ENCODE data around the gene ZIC1.

Gene ZIC1

DNA sequence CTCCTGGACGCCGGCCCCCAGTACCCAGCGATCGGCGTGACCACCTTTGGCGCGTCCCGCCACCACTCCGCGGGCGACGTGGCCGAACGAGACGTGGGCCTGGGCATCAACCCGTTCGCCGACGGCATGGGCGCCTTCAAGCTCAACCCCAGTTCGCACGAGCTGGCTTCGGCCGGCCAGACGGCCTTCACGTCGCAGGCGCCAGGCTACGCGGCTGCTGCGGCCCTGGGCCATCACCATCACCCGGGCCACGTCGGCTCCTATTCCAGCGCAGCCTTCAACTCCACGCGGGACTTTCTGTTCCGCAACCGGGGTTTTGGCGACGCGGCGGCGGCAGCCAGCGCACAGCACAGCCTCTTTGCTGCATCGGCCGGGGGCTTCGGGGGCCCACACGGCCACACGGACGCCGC is 956 bp downstream of the ZIC1 start:
- no peak for DNase-seq (ENCODE audit: low spot score)

DNA sequence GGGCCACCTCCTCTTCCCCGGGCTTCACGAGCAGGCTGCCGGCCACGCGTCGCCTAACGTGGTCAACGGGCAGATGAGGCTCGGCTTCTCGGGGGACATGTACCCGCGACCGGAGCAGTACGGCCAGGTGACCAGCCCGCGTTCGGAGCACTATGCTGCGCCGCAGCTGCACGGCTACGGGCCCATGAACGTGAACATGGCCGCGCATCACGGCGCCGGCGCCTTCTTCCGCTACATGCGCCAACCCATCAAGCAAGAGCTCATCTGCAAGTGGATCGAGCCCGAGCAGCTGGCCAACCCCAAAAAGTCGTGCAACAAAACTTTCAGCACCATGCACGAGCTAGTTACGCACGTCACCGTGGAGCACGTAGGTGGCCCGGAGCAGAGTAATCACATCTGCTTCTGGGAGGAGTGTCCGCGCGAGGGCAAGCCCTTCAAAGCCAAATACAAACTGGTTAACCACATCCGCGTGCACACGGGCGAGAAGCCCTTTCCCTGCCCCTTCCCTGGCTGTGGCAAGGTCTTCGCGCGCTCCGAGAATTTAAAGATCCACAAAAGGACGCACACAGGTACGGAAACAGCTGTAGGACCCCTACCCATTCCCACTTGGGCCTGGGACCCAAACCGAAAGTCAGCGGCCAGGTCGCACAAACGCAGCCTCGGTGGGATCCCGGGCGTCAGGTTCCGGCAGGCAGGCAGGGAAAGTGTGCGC is 1.5 kb downstream of the ZIC1 start:
- no peak for DNase-seq (ENCODE audit: low spot score)

DNA sequence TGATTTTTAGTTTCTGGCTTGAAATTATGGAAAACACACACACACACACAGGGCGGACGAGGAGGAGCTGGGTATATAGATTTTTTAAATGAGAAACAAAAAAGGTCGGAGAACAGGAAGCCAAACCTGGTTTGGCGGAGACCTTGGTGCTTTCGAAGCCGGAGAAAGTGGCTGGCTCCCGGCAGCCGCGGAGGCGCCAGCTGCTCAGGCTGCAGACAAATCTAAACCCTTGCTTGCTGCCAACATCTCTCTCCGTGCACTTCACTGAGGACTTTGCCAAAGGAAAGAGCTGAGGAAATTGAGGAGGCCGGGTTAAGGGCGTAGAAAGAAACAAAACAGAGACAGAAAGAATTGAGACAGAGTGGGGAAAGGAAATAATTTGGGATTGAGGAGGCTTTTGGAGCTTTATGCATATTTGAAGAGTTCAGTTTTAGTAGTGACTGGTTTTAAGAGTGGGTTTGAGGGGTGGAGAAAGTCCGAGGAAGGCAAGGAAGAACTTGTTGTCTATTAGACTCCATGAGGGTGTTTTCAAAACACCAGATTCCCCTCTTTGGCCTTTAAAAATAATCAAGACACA is 2.2 kb downstream of the ZIC1 start:
- no peak for DNase-seq (ENCODE audit: low spot score)

DNA sequence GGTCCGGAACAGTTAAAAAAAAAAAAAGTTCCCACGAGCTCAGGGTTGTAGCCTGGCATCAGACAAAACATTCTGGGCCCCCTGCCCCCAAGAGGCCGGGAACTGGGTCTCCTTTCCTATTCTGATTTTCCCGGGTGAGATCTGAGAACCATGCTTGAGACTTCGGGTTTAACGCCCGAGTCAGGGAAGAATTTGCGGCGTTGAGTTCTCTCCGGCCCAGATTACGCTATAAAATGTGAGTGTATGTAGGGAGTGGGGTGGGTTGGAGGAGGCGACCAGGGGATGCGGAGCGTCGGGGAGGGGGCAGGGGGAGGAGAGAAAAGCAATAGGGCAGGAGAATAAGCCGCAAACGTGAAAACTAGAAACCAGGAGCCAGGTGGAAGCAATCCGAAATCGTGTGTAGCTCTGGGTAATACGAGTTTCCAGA is 2.7 kb downstream of the ZIC1 start:
- no peak for DNase-seq (ENCODE audit: low spot score)

DNA sequence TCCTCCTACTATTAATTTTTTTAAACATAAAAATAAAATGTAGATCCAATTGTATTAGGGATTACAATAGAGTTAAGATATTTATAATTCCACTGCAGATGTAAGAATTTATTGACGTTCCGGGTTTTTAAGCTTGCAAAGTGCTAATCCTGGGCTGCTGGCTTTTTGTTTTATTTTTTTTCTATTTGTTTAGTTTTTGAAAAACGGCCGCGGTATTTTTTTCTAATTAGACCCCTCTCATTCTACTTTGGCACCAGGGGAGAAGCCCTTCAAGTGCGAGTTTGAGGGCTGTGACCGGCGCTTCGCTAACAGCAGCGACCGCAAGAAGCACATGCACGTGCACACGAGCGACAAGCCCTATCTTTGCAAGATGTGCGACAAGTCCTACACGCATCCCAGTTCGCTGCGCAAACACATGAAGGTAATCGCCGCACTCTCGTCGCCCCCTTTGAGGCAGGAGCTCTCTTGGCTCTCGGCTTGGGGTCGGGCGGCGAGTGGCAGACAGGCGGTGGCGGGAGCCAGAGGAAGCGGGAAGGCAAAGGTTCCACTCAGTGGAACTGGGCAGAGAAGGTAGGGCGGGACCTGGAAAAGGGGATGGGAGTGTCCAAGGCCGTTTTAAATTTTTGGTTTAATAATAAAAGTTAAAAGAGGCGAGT is 3.2 kb downstream of the ZIC1 start:
- DNase-seq (ENCODE audit: low spot score), result no peak

- no peak for DNase-seq (ENCODE audit: low spot score)
Measured at GRCh38 chr3:147412917-147413685, 3.9 kb downstream of the ZIC1 start.

DNA sequence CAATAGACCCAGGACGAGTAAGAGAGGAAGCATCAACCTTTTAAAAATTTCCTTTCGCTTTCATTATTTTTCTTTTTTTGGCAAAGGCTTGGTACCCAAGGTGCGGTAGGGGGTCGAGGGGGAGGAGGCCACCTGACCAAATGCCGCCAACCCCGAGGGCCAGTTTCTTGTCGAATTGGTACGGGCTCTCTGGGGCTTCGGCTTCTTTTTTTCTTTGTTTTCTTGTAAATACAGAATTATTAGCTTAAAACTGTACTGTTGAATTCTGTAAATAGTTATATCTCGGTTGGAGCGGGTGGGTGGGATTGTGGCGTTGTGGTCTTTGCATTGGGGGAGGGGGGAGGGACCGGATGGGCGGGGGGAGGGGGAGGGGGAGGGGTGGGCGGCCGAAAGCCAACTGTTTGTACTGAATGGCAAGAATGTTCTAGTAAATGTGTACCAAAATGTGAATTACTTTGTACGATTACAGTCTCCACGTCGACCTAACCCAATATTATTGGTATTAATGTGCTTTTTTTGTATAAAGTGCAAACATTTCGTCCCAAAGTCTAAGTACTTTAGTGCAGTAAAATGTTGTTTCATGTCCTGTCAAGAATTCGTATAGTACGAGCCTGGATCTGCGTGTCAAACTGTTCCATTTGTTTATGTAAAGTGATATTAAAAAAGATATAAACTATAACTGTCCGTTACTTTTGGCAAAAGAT is 4.7 kb downstream of the ZIC1 start:
- no peak for DNase-seq (ENCODE audit: low spot score)

GRCh38 chr3:147414390-147415138 is 5.4 kb downstream of the ZIC1 start:
- DNase-seq (ENCODE audit: low spot score), result no peak

GRCh38 chr3:147415286-147415685 is 6.1 kb downstream of the ZIC1 start:
- no peak for DNase-seq (ENCODE audit: low spot score)

- DNase-seq (ENCODE audit: low spot score), result no peak
Measured at GRCh38 chr3:147415874-147416273, 6.7 kb downstream of the ZIC1 start.

- no peak for DNase-seq (ENCODE audit: low spot score)
Measured at GRCh38 chr3:147416931-147417330, 7.8 kb downstream of the ZIC1 start.

DNA sequence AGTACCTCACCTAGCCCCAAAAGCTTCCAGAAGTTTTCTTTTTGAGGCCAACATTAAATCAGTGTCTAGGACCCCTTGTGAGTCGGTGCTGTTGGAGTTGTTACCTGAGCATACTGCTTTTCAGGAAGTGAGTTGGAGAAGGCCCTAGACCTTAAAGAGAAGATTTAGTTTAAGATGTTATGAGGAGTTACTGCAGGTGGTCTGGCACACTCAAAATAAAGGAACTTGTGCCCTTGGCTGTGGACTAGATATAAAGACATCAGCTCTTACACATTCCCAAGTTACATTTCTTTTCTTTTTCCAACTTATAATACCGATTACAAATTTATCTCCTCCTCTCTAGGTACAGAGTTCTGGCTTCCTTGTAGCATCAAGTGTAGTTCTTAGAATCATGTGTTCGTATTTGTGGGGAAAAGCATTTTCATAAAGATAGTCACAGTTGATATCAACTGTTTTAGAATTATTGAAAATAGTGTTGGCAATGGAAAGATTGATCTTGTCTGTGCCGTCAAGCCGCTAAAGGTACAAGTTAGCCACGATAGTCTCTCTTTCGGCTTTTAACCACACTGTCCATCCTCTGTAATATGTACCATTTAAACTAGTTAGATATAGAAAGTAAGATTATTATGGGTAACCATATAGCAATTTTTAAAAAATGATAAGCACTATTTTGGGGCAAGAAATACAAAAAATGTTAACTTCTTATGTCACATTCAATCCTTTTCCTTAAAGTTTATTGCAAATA is 8.6 kb downstream of the ZIC1 start:
- DNase-seq (ENCODE audit: low spot score), result no peak

- DNase-seq (ENCODE audit: low spot score), result no peak
Measured at GRCh38 chr3:147418371-147418781, 9.2 kb downstream of the ZIC1 start.

DNA sequence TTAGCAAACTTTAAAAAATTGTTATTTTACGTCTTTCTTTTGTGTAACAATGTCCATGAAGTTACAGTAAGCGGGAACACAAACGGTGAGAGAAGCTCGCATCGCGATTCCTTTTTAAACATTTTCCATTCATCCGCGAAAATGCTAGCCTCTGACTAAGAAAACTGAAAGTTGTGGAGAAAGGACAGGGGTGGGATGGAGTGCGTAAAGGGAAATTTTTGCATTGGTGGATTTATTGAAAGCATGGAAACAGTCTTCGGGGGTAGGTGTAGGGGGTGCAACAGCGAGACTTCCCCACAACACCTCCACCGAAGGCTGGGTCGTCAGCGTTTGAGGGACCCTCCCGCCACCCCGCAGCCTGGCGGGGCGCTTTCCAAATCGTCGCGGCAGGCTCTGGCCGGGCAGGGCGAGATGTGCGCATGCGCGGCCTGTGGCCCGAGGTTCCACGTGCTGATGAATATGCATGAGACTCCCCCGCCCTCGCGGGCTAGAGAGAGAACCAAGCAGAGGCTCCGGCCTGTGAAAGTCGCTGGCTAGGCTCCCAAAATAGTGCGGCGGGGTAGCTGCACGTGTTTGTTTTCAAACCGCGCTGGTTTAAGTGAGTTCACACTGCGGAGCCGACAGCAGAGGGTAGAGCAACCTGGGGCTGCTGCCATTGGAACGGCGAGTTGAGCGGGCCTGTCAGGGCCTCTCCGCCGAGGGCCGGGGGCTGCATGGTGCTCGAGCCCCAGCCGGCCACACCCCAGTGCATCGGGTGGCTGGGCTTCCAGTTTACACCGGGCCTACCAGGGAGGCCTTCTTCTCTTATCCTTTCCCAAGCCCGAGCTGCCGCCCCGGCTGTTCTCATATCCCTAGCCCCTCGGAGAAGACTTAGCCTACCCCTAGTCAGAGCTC is 9.9 kb downstream of the ZIC1 start:
- no peak for DNase-seq (ENCODE audit: low spot score)

GRCh38 chr3:147419781-147420224 is 10.6 kb downstream of the ZIC1 start:
- no peak for DNase-seq (ENCODE audit: low spot score)

- DNase-seq (ENCODE audit: low spot score), result no peak
Measured at GRCh38 chr3:147420353-147421183, 11.4 kb downstream of the ZIC1 start.

DNA sequence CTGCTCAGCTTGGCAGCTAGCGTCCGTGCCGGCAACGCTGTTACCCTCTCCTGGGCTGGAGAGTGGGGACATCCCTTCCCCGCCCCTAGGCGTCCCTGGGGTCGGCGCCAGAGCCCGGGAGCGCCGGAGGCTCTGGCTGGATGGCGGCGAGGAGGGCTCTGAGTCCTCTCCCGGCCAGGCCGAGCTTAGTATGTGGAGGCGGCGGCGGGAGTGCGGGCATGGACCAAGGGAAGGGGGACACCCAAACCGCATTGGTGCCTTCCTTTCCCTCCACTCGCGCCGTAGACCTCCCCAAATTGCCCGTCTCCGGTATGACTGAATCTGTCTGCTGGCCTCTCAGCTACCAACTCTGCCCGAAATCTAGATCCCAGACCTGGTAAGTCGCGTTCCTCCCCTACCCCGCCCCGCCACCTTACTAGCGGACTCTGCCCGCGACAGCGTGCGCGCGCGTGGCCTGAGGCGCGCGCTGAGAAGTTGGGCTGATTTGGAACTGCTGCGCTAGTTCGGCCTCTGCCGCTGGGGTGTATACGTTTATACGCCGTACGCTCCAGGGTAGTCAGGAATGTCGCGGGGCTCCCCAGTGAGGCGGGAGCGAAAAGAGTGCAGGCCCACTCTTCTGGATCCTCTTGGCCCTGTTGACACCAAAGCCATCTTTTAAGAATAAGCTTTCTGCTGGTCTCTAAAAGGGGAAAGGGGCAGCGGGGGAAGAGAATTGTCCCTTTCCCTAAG is 12.2 kb downstream of the ZIC1 start:
- DNase-seq (ENCODE audit: low spot score), result no peak

GRCh38 chr3:147422196-147422595 is 13.0 kb downstream of the ZIC1 start:
- DNase-seq (ENCODE audit: low spot score), result no peak
